ENCODE data around the gene FOXP1. TPM values are rescaled to one million over a fixed set of nuclear protein-coding genes. Genes with fewer than 3 reads are reported as not detected.

Gene FOXP1
- total and polyA plus RNA-seq, 2 experiments from 2014 or later: 121 to 132 TPM

DNA sequence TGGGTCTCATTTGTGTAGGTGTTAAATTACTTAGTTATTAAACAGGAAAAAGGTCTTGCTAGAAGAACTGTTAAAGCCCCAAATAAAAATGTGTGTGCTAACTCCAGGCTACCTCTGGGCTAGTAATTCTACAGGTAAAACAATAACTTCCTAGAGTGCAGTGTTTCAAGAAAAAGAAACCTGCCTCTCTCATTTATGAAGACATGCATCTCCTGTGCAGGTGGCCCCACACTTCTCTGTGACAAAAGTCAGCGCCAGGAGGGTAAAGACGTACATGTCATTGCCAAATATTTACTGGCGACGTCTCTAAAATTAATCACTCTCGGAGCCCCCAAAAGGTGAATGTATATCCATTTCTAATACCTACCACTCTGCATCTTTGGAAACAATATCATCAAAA, 131.7 kb downstream of the FOXP1 start:
- DNase-seq (ENCODE audit: low read depth in 1 of 2, low spot score in 1 of 2): no peak
- H3K4me1 ChIP-seq (ENCODE audit: low read depth): peaks cover 61% of the 10 kb centered on the region
- TF ChIP-seq, protein P1, sequence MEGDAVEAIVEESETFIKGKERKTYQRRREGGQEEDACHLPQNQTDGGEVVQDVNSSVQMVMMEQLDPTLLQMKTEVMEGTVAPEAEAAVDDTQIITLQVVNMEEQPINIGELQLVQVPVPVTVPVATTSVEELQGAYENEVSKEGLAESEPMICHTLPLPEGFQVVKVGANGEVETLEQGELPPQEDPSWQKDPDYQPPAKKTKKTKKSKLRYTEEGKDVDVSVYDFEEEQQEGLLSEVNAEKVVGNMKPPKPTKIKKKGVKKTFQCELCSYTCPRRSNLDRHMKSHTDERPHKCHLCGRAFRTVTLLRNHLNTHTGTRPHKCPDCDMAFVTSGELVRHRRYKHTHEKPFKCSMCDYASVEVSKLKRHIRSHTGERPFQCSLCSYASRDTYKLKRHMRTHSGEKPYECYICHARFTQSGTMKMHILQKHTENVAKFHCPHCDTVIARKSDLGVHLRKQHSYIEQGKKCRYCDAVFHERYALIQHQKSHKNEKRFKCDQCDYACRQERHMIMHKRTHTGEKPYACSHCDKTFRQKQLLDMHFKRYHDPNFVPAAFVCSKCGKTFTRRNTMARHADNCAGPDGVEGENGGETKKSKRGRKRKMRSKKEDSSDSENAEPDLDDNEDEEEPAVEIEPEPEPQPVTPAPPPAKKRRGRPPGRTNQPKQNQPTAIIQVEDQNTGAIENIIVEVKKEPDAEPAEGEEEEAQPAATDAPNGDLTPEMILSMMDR (IDR thresholded peaks at IDR 0.05; ENCODE audit: low read depth, low read length): no peak
- no peak overlapping the region for H3K4me3 ChIP-seq
- H3K36me3 ChIP-seq: no peaks in the 10 kb centered on the region
- H3K27me3 ChIP-seq: no peaks in the 10 kb centered on the region
- H3K9me3 ChIP-seq (ENCODE audit: low read depth): no peaks in the 10 kb centered on the region
- no peak overlapping the region for H3K27ac ChIP-seq

DNA sequence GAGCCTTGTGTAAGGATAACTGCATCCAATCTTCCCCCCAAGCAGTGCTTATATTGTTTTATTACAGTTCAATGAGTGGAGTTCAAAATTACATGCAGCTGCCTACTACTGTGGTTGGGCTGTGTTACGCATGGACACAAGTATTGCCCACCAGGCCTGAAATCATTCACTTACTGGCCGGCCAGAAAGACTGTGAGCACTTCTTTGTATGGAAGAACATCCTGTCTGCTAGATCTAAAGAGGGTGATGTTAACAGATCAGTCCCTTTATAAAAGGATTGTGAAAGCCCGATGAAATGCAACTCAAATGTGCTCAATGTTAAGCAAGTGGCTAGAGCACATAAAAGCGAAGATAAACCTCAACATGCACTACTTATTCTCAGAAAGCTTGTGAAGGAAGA, 132.5 kb downstream of the FOXP1 start:
- TF ChIP-seq, protein P1 (IDR thresholded peaks at IDR 0.05; ENCODE audit: low read depth, low read length): no peak
- no peaks in the 10 kb centered on the region for H3K27me3 ChIP-seq

DNA sequence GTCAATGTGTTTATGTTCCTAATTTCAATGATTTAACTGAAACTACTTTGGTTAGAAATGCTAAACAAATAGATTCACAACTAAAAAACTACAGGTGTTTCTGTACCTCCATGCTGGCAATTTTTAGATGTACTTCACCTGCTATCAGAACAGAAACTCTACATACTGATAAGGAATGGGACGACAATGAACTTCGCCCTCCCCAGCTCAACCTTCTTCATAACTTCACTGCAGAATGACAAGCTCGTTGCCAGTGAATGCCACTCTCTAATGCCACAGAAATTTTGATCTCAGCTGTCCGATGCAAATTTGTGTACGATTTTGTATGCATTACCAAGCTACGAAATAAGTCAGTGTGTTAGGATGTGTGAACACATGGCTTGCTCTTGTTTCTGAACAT, 133.4 kb downstream of the FOXP1 start:
- Histone ChIP-seq H3K27me3 (no peaks in the 10 kb centered on the region), H3K9me3 (ENCODE audit: low read depth) (no peaks in the 10 kb centered on the region), H3K4me3 (no peak overlapping the region), H3K36me3 (no peaks in the 10 kb centered on the region), H3K27ac (no peak overlapping the region), H3K4me1 (ENCODE audit: low read depth) (peaks cover 60% of the 10 kb centered on the region)
- TF ChIP-seq, protein P1 (IDR thresholded peaks at IDR 0.05; ENCODE audit: low read depth, low read length): no peak
- no peak for DNase-seq (ENCODE audit: low read depth in 1 of 2, low spot score in 1 of 2)

More for the DNA sequence above, 132.5 kb downstream of the FOXP1 start:
- Histone ChIP-seq H3K4me1 (ENCODE audit: low read depth) (peaks cover 61% of the 10 kb centered on the region), H3K9me3 (ENCODE audit: low read depth) (no peaks in the 10 kb centered on the region), H3K27ac (peak overlapping the region; percentile 3), H3K36me3 (no peaks in the 10 kb centered on the region), H3K4me3 (no peak overlapping the region)
- DNase-seq (ENCODE audit: low read depth in 1 of 2, low spot score in 1 of 2): no peak

DNA sequence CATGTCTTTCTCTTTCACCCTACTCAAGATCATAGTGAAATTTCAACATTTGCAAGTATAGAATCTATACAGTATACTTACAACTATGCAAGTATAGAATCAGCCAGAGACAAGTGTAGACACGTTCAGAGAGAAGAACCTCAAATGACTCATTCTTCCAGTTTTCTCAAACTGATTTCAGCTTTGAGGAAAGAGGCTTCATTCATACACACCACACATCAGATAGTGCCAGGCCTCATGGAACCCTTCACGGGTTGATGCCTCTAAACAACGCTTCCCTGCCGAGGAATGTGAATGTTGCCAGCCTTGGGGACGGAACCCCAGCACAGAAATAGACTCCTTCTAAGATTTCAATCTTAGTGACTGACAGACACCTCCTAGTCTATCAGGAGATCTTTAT, 135.7 kb downstream of the FOXP1 start:
- Histone ChIP-seq H3K4me3 (no peak overlapping the region), H3K27me3 (no peaks in the 10 kb centered on the region), H3K9me3 (ENCODE audit: low read depth) (no peaks in the 10 kb centered on the region), H3K27ac (peak overlapping the region; percentile 59), H3K4me1 (ENCODE audit: low read depth) (peaks cover 60% of the 10 kb centered on the region), H3K36me3 (no peaks in the 10 kb centered on the region)
- TF ChIP-seq, protein P1 (IDR thresholded peaks at IDR 0.05; ENCODE audit: low read depth, low read length): no peak
- no peak for DNase-seq (ENCODE audit: low read depth in 1 of 2, low spot score in 1 of 2)

DNA sequence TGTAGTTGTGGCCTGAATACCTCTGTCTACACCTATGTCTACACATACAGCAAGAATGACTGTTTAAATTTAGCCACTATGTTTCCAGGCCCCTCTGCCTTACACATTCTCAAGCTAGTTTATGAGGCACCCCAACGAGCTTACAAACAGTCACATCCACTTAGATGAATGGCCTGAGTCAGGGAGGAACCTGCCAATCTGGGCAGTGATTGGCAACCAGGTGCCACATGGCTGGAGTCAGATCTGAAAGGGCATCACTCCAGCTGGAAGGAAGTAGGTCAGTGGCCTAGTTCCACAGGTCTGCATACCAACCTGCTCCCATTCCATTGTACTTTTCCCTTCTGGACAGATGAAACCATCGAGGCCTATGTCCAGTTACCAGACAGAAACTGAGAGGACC, 136.3 kb downstream of the FOXP1 start:
- H3K36me3 ChIP-seq: no peaks in the 10 kb centered on the region
- no peaks in the 10 kb centered on the region for H3K9me3 ChIP-seq (ENCODE audit: low read depth)
- H3K4me3 ChIP-seq: no peak overlapping the region
- DNase-seq (ENCODE audit: low read depth in 1 of 2, low spot score in 1 of 2): no peak
- peak overlapping the region; percentile 59 for H3K27ac ChIP-seq
- TF ChIP-seq, protein P1 (IDR thresholded peaks at IDR 0.05; ENCODE audit: low read depth, low read length): no peak
- peaks cover 60% of the 10 kb centered on the region for H3K4me1 ChIP-seq (ENCODE audit: low read depth)
- H3K27me3 ChIP-seq: no peaks in the 10 kb centered on the region

DNA sequence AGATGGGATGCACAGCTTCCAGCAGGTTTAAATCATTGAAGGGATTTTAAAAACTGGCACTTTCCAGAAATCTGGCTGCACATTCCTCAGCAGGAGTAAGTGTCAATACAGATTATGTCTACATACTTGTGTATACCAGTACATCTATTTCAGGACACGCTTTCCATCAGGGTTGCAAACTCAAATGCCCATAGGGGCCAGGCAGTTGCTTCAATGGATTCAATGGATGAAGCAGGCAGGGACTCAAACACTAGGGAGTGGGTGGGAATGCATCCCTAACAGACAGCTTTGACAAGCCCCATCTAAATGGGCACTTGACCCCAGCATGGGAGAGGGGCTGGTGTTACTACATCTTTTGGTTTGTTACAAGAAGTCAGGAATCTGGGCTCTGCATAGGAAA, 136.8 kb downstream of the FOXP1 start:
- no peaks in the 10 kb centered on the region for H3K27me3 ChIP-seq
- no peaks in the 10 kb centered on the region for H3K9me3 ChIP-seq (ENCODE audit: low read depth)
- no peak overlapping the region for H3K4me3 ChIP-seq
- no peaks in the 10 kb centered on the region for H3K36me3 ChIP-seq
- peak in 1 of 2 donors; percentile 29 for DNase-seq (ENCODE audit: low read depth in 1 of 2, low spot score in 1 of 2)
- peaks cover 57% of the 10 kb centered on the region for H3K4me1 ChIP-seq (ENCODE audit: low read depth)
- peak overlapping the region; percentile 59 for H3K27ac ChIP-seq
- TF ChIP-seq, protein P1 (IDR thresholded peaks at IDR 0.05; ENCODE audit: low read depth, low read length): no peak

Measured in cardiac muscle cell (in vitro differentiated cells and primary cell).